H9 (cell line): ENCODE data around the gene ARMC9. TPM values are rescaled to one million over a fixed set of nuclear protein-coding genes. Genes with fewer than 3 reads are reported as not detected.

ENCODE experiments used
- DNase-seq: peaks from one replicate; pipeline ENCODE4 v3.0.0-alpha.2; 2017
- H2AFZ ChIP-seq: one replicate; pipeline ENCODE4 v1.6.1; 2013; ENCODE audit warnings: mild to moderate bottlenecking, low read length, control low read depth, moderate library complexity
- H2AK5ac ChIP-seq: 2 replicates; pipeline ENCODE4 v1.6.1; 2013; ENCODE audit warnings: low read length, control low read depth, mixed read lengths; ENCODE audit not compliant: insufficient read length
- H2BK120ac ChIP-seq: one replicate; pipeline ENCODE4 v1.6.1; 2013; ENCODE audit warnings: low read depth, mild to moderate bottlenecking, low read length, control low read depth, inconsistent platforms; ENCODE audit not compliant: poor library complexity, severe bottlenecking
- H2BK12ac ChIP-seq: 2 replicates; pipeline ENCODE4 v1.6.1; 2013; ENCODE audit warnings: low read length, control low read depth, mixed read lengths, low read depth; ENCODE audit not compliant: insufficient read length
- H2BK15ac ChIP-seq: 2 replicates; pipeline ENCODE4 v1.6.1; 2013; ENCODE audit warnings: low read depth, low read length, control low read depth
- H2BK20ac ChIP-seq: one replicate; pipeline ENCODE4 v1.6.1; 2013; ENCODE audit warnings: low read depth, mild to moderate bottlenecking, low read length, control low read depth, inconsistent platforms; ENCODE audit not compliant: poor library complexity, severe bottlenecking
- H2BK5ac ChIP-seq: 2 replicates; pipeline ENCODE4 v1.6.1; 2013; ENCODE audit warnings: low read length, control low read depth, mixed read lengths; ENCODE audit not compliant: insufficient read length
- H3K14ac ChIP-seq: 2 replicates; pipeline ENCODE4 v1.6.1; 2013; ENCODE audit warnings: low read length, control low read depth; ENCODE audit not compliant: insufficient read depth
- H3K18ac ChIP-seq: 2 replicates; pipeline ENCODE4 v1.6.1; 2013; ENCODE audit warnings: low read depth, mild to moderate bottlenecking, mixed read lengths, low read length, control low read depth; ENCODE audit not compliant: insufficient read length
- H3K23ac ChIP-seq: 2 replicates; pipeline ENCODE4 v1.6.1; 2013; ENCODE audit warnings: low read length, control low read depth, mixed read lengths, low read depth; ENCODE audit not compliant: insufficient read length
- H3K23me2 ChIP-seq: 2 replicates; pipeline ENCODE4 v1.6.1; 2013; ENCODE audit warnings: low read depth, mild to moderate bottlenecking, mixed read lengths, low read length, control low read depth; ENCODE audit not compliant: insufficient read length, poor library complexity, severe bottlenecking
- H3K27ac ChIP-seq: 2 replicates; pipeline ENCODE4 v1.5.1; 2013; ENCODE audit warnings: low read length, control low read depth, mixed read lengths, low read depth; ENCODE audit not compliant: insufficient read length
- H3K27me3 ChIP-seq: 2 replicates; pipeline ENCODE4 v1.6.1; 2013; ENCODE audit warnings: low read length, control low read depth, inconsistent platforms; ENCODE audit not compliant: insufficient read depth
- H3K4ac ChIP-seq: 2 replicates; pipeline ENCODE4 v1.6.1; 2013; ENCODE audit warnings: low read depth, mild to moderate bottlenecking, control low read depth, inconsistent platforms, low read length, moderate library complexity
- H3K4me1 ChIP-seq: 2 replicates; pipeline ENCODE4 v1.6.1; 2013; ENCODE audit warnings: low read length, control low read depth, inconsistent platforms; ENCODE audit not compliant: insufficient read depth
- H3K4me2 ChIP-seq: 2 replicates; pipeline ENCODE4 v1.6.1; 2013; ENCODE audit warnings: low read length, control low read depth, mixed read lengths; ENCODE audit not compliant: insufficient read length, insufficient read depth
- H3K56ac ChIP-seq: 2 replicates; pipeline ENCODE4 v1.6.1; 2013; ENCODE audit warnings: low read depth, mild to moderate bottlenecking, mixed read lengths, low read length, control low read depth; ENCODE audit not compliant: insufficient read length
- H3K79me1 ChIP-seq: 2 replicates; pipeline ENCODE4 v1.6.1; 2013; ENCODE audit warnings: low read depth, mild to moderate bottlenecking, moderate library complexity, low read length, control low read depth, inconsistent platforms; ENCODE audit not compliant: insufficient read depth, poor library complexity, severe bottlenecking
- H3K79me2 ChIP-seq: 2 replicates; pipeline ENCODE4 v1.6.1; 2013; ENCODE audit warnings: low read length, control low read depth, inconsistent platforms; ENCODE audit not compliant: insufficient read depth
- H3K9ac ChIP-seq: 2 replicates; pipeline ENCODE4 v1.6.1; 2013; ENCODE audit warnings: low read length, control low read depth, mixed read lengths; ENCODE audit not compliant: insufficient read length; ENCODE audit errors: extremely low read depth
- H3K9me3 ChIP-seq: one replicate; pipeline ENCODE4 v1.6.1; 2013; ENCODE audit warnings: low read depth, low read length, inconsistent platforms; ENCODE audit not compliant: control insufficient read depth
- H3T11ph ChIP-seq: one replicate; pipeline ENCODE4 v1.6.1; 2013; ENCODE audit warnings: mild to moderate bottlenecking, low read length, control low read depth, inconsistent platforms
- H4K20me1 ChIP-seq: one replicate; pipeline ENCODE4 v1.6.1; 2013; ENCODE audit not compliant: control insufficient read depth, insufficient read length, insufficient read depth
- H4K5ac ChIP-seq: 2 replicates; pipeline ENCODE4 v1.6.1; 2013; ENCODE audit warnings: low read depth, mild to moderate bottlenecking, mixed read lengths, low read length, control low read depth; ENCODE audit not compliant: insufficient read length
- H4K8ac ChIP-seq: replicated peaks from 2 replicates; pipeline ENCODE4 v1.6.1; 2013; ENCODE audit warnings: low read length, control low read depth, mixed read lengths, low read depth; ENCODE audit not compliant: insufficient read length
- H4K91ac ChIP-seq: 2 replicates; pipeline ENCODE4 v1.6.1; 2013; ENCODE audit warnings: low read depth, mild to moderate bottlenecking, moderate library complexity, mixed read lengths, low read length, control low read depth; ENCODE audit not compliant: insufficient read length
- H3K27ac Mint-ChIP-seq, 3 experiments: 2 replicates in 2 of 3; 3 replicates in 1 of 3; pipeline ENCODE4 v1.8.0; 2020 to 2021; ENCODE audit warnings: mixed read lengths in 3 of 3, mild to moderate bottlenecking in 1 of 3, moderate library complexity in 1 of 3
- H3K27me3 Mint-ChIP-seq: 2 replicates; pipeline ENCODE4 v1.8.0; 2021; ENCODE audit warnings: low read depth, mild to moderate bottlenecking, moderate library complexity, mixed read lengths
- H3K36me3 Mint-ChIP-seq, 3 experiments: 2 replicates in 2 of 3; 3 replicates in 1 of 3; pipeline ENCODE4 v1.8.0; 2020 to 2021; ENCODE audit warnings: low read depth in 3 of 3, mixed read lengths in 3 of 3; ENCODE audit not compliant: insufficient read depth in 1 of 3
- H3K4me1 Mint-ChIP-seq, 2 experiments: 2 replicates each; pipeline ENCODE4 v1.8.0; 2020; ENCODE audit warnings: mixed read lengths in 2 of 2
- H3K4me3 Mint-ChIP-seq, 2 experiments: 2 replicates in 1 of 2; 3 replicates in 1 of 2; pipeline ENCODE4 v1.8.0; 2020 to 2021; ENCODE audit warnings: mild to moderate bottlenecking in 2 of 2, mixed read lengths in 2 of 2, moderate library complexity in 1 of 2
- H3K9me3 Mint-ChIP-seq, 2 experiments: 2 replicates in 1 of 2; 3 replicates in 1 of 2; pipeline ENCODE4 v1.8.0; 2020; ENCODE audit warnings: mild to moderate bottlenecking in 2 of 2, mixed read lengths in 2 of 2, moderate library complexity in 1 of 2
- CTCF ChIP-seq: fragments of 200-600 bp; sonication (generic); conservative IDR thresholded peaks from 3 replicates; pipeline ENCODE4 v1.8.0; 2021; ENCODE audit warnings: antibody characterized with exemption, mild to moderate bottlenecking
- WGBS: extraction: QIAGEN DNeasy Blood & Tissue Kit; methylation state at CpG from one replicate; pipeline ENCODE4 v1.1.7; 2013; ENCODE audit warnings: missing lambda C conversion rate, low lambda C conversion rate, mixed read lengths; ENCODE audit not compliant: insufficient read length; ENCODE audit errors: extremely low coverage; 5-methylcytosine and 5-hydroxymethylcytosine counted together
- total RNA-seq: library from RNA; stranded (reverse); gene quantifications from 2 replicates; pipeline ENCODE4 v1.2.1, GENCODE V29; 2021

ARMC9 gene
- total RNA-seq, 1 experiment from 2014 or later = 37.6 TPM

- Mint-ChIP-seq H3K36me3 (peaks cover 7 to 10% (median 8%) of the 10 kb centered on the region in 3 experiments), H3K27ac (peak overlapping the region in 2 of 3 experiments; percentile 45 to 49; a peak in 2 of 7 replicates), H3K4me3 (no peak overlapping the region), H3K9me3 (peaks cover 10 to 15% of the 10 kb centered on the region in 2 experiments), H3K27me3 (peaks cover 5% of the 10 kb centered on the region; the same call in 1 of the 2 replicates), H3K4me1 (peaks cover 8 to 12% of the 10 kb centered on the region in 2 experiments)
- H3T11ph ChIP-seq = no peak overlapping the region
- no peak overlapping the region for H4K8ac ChIP-seq
- no peak overlapping the region for H4K91ac ChIP-seq
- H4K5ac ChIP-seq = no peak overlapping the region
- no peak overlapping the region for H3K56ac ChIP-seq
- no peak overlapping the region for H3K18ac ChIP-seq
- no peak overlapping the region for H3K4ac ChIP-seq
- no peak overlapping the region for H3K27ac ChIP-seq
- no peak overlapping the region for H2BK5ac ChIP-seq
- H3K23ac ChIP-seq = no peak overlapping the region
- H2AK5ac ChIP-seq = no peak overlapping the region
- no CpG with 5 or more reads among the region's 15 CpGs for WGBS
- no peak overlapping the region for H2BK20ac ChIP-seq
- H4K20me1 ChIP-seq = no peaks in the 10 kb centered on the region
- no peak overlapping the region for H3K4me2 ChIP-seq
- H3K79me1 ChIP-seq = no peaks in the 10 kb centered on the region
- no peaks in the 10 kb centered on the region for H3K27me3 ChIP-seq
- no peak overlapping the region for H2BK12ac ChIP-seq
- no peak for DNase-seq
- H2BK15ac ChIP-seq = no peak overlapping the region
- no peak for TF ChIP-seq CTCF
- H3K23me2 ChIP-seq = no peaks in the 10 kb centered on the region
- no peaks in the 10 kb centered on the region for H3K9me3 ChIP-seq
- H2AFZ ChIP-seq = no peak overlapping the region
- H2BK120ac ChIP-seq = no peak overlapping the region
- H3K79me2 ChIP-seq = no peaks in the 10 kb centered on the region
- no peaks in the 10 kb centered on the region for H3K4me1 ChIP-seq
- H3K9ac ChIP-seq = no peak overlapping the region
- H3K14ac ChIP-seq = no peak overlapping the region
Measured at GRCh38 chr2:231383416-231384108, 185.1 kb downstream of the ARMC9 start.
